Left ventricle myocardium inferior (tissue), 1 donor: ENCODE data around the gene FRZB. TPM values are rescaled to one million over a fixed set of nuclear protein-coding genes. Genes with fewer than 3 reads are reported as not detected.

Experiments
- DNase-seq: peaks from one replicate; pipeline ENCODE4 v3.0.0-alpha.2; 2020
- H3K27ac ChIP-seq: fragments of 200-600 bp; replicated peaks from 2 replicates; pipeline ENCODE4 v1.8.0; 2021
- H3K27me3 ChIP-seq: fragments of 200-600 bp; 2 replicates; pipeline ENCODE4 v1.8.0; 2021; ENCODE audit warnings: low read depth
- H3K36me3 ChIP-seq: fragments of 200-600 bp; 2 replicates; pipeline ENCODE4 v1.8.0; 2021
- H3K4me1 ChIP-seq: fragments of 200-600 bp; 2 replicates; pipeline ENCODE4 v1.8.0; 2021
- H3K4me3 ChIP-seq: fragments of 200-600 bp; 2 replicates; pipeline ENCODE4 v1.8.0; 2021; ENCODE audit warnings: mild to moderate bottlenecking, moderate library complexity
- H3K9me3 ChIP-seq: fragments of 200-600 bp; replicated peaks from 2 replicates; pipeline ENCODE4 v1.8.0; 2021
- CTCF ChIP-seq: fragments of 200-600 bp; IDR thresholded peaks from 2 replicates; pipeline ENCODE4 v1.8.0; 2021; ENCODE audit warnings: antibody characterized with exemption, mild to moderate bottlenecking, borderline replicate concordance
- intact Hi-C: fragments of 100-400 bp; cut with micrococcal nuclease; formaldehyde crosslinking; loops from one replicate; pipeline ENCODE4 v1.11.0; 2022
- total RNA-seq: library from RNA; stranded (reverse); fragmentation: NEBNext Ultra II Directional; extraction: Animal tissue kit (Norgen Biotek cat#: 25700); gene quantifications from one replicate; pipeline ENCODE4 v1.2.1, GENCODE V29; 2021
- donor health status: DM: no; HTN: yes; CAD: no; lungs with severe emphysema.

The FRZB gene
- total RNA-seq, 1 donor from 2014 or later: 2.2 TPM

GRCh38 chr2:182904844-182905243, 38.4 kb upstream of the FRZB start:
- peaks cover 4% of the 10 kb centered on the region for H3K4me1 ChIP-seq
- TF ChIP-seq CTCF: no peak
- intact Hi-C loops: no loop called here

GRCh38 chr2:182903566-182903965, 37.1 kb upstream of the FRZB start:
- H3K27me3 ChIP-seq: no peaks in the 10 kb centered on the region
- H3K9me3 ChIP-seq: no peaks in the 10 kb centered on the region
- no peak overlapping the region for H3K4me3 ChIP-seq
- H3K27ac ChIP-seq: no peak overlapping the region
- no peak for DNase-seq
- H3K36me3 ChIP-seq: peaks cover 4% of the 10 kb centered on the region
- H3K4me1 ChIP-seq: peaks cover 4% of the 10 kb centered on the region
- no peak for TF ChIP-seq CTCF
- intact Hi-C loops: no loop called here

More at GRCh38 chr2:182904844-182905243, 38.4 kb upstream of the FRZB start:
- Histone ChIP-seq H3K36me3 (peaks cover 13% of the 10 kb centered on the region), H3K27ac (no peak overlapping the region), H3K9me3 (no peaks in the 10 kb centered on the region), H3K4me3 (no peak overlapping the region), H3K27me3 (no peaks in the 10 kb centered on the region)
- DNase-seq: no peak

- no peaks in the 10 kb centered on the region for H3K36me3 ChIP-seq
- no peaks in the 10 kb centered on the region for H3K27me3 ChIP-seq
- intact Hi-C loops: no loop called here
- no peak overlapping the region for H3K27ac ChIP-seq
- no peaks in the 10 kb centered on the region for H3K9me3 ChIP-seq
- H3K4me3 ChIP-seq: no peak overlapping the region
- peaks cover 4% of the 10 kb centered on the region for H3K4me1 ChIP-seq
- no peak for DNase-seq
- TF ChIP-seq CTCF: no peak
These were observed 35.3 kb upstream of the FRZB start for GRCh38 chr2:182901748-182902147.

- Histone ChIP-seq H3K27ac (no peak overlapping the region), H3K36me3 (no peaks in the 10 kb centered on the region), H3K4me1 (no peaks in the 10 kb centered on the region), H3K4me3 (no peak overlapping the region), H3K9me3 (peaks cover 2% of the 10 kb centered on the region), H3K27me3 (no peaks in the 10 kb centered on the region)
- intact Hi-C loops: no loop called here
- no peak for DNase-seq
- TF ChIP-seq CTCF: no peak
These were observed 32.3 kb upstream of the FRZB start for GRCh38 chr2:182898718-182899117.

GRCh38 chr2:182897137-182897536, 30.7 kb upstream of the FRZB start:
- no peak for DNase-seq
- intact Hi-C loops: no loop called here
- Histone ChIP-seq H3K27ac (no peak overlapping the region), H3K9me3 (peaks cover 5% of the 10 kb centered on the region), H3K4me1 (no peaks in the 10 kb centered on the region), H3K4me3 (no peak overlapping the region), H3K36me3 (no peaks in the 10 kb centered on the region), H3K27me3 (no peaks in the 10 kb centered on the region)
- no peak for TF ChIP-seq CTCF

GRCh38 chr2:182895798-182896197, 29.4 kb upstream of the FRZB start:
- H3K4me1 ChIP-seq: no peaks in the 10 kb centered on the region
- H3K4me3 ChIP-seq: no peak overlapping the region
- intact Hi-C loops: no loop called here
- H3K9me3 ChIP-seq: peaks cover 5% of the 10 kb centered on the region
- no peak for DNase-seq
- H3K27me3 ChIP-seq: no peaks in the 10 kb centered on the region
- TF ChIP-seq CTCF: no peak
- no peak overlapping the region for H3K27ac ChIP-seq
- no peaks in the 10 kb centered on the region for H3K36me3 ChIP-seq
